ENCODE data around the gene MRPL10.

Gene MRPL10

DNA sequence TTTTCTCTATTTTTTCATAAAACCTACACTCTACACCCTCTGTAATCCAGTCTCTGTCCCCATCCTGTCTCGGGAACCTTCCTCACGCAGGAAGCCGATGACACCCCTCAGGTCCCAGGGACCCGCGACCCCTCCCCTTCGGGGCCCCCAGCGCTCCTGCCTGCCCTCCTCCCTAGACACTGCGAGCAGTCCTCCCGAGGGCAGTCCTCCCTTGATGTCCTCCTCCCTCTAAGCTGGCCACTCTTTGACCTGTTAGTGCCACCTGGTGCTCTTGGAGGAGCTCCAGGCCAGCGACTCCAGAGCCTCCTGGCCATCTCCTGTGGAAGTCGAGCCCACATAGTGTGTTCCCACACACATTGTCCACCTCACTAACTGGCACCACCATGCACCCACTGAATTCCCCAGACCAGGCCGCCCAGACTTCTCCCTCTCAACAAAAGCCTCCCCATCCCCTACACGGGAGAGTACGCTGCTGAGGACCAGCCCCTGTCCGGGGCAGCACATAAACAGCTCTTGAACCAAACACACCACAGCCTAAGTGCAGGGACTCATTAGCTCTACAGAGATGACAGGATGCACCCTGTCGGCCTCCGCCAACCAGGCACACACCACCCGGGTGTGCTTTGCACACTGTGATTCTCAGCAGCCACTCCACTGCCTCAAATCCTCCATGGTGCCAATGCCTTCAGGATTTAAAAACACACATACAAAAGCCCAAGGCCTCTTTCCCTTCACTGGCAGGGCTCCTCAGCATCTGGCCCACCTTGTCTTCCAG lies 19.0 kb downstream of the MRPL10 start:
- no peak for DNase-seq (ENCODE audit: low read depth)

- DNase-seq (ENCODE audit: low read depth): no peak
Measured at GRCh38 chr17:47811709-47812108, 19.6 kb downstream of the MRPL10 start.

GRCh38 chr17:47810901-47811635 lies 20.3 kb downstream of the MRPL10 start:
- DNase-seq (ENCODE audit: low read depth): no peak

GRCh38 chr17:47810200-47810821 lies 21.0 kb downstream of the MRPL10 start:
- no peak for DNase-seq (ENCODE audit: low read depth)

DNA sequence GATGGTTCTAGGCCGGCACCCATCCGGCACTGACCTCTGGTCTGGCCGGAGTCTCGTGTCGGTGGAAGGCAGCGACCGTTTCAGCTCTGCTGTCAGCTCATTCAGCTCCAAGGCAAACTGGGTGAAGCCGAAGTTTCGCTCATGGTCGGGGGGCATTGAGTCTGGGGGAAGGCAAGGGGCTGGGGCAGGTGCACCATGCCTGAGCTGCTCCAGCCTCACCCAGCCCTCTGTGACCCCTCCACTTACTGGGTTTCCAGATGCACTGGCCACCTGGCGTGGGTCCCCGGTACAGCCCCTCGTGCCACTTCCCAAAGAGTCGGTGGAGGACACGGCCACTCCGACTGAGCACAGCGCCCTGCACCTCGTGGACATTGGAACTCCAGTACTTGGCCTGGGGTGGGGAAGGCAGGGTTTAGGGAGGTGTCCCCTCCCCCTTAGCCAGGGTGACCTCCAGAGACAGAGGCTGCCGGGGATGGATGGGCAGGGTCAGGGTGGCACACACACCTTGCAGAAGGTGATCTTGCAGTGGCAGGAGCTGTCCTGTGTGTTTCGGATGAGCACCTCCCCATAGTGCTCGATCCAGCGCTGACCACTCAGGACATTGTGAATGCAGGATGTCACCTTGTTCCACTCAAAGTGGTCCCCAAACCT lies 22.4 kb downstream of the MRPL10 start:
- no peak for DNase-seq (ENCODE audit: low read depth)

GRCh38 chr17:47808036-47808829 lies 23.1 kb downstream of the MRPL10 start:
- DNase-seq (ENCODE audit: low read depth): no peak

DNA sequence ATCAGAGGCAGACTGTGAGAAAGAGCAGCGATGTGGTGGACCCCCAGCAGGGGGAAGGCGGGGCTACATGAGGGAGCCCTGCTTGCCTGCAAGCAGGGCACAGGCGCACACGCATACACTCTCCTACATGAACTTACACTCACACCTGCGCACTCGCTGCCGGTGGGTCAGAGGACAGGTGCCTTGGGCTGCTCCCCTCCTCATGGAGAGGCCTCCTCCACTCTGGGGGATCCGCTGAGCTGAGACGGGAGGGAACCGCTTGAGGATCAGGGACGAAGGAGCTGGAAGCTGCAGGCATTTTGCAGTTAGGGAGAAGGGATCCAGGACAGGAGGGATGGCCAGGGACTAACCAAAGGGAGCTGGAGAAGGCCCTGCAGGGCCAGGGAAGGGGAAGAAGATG lies 23.9 kb downstream of the MRPL10 start:
- no peak for DNase-seq (ENCODE audit: low read depth)

DNA sequence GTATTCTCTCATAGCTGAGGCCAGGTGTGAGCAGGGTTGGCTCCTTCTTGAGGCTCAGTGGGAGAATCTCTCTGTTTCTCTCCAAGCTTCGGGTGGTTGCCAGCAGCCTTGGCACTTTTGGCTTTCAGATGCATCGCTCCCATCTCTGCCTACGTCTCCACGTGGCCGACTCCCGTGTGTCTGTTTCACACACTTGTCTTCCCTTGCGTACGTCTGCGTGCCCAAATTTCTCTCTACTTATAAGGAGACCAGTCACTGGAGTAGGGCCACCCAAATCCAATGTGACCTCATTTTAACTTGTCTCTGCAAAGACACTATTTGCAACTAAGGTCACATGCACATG lies 24.5 kb downstream of the MRPL10 start:
- no peak for DNase-seq (ENCODE audit: low read depth)

DNA sequence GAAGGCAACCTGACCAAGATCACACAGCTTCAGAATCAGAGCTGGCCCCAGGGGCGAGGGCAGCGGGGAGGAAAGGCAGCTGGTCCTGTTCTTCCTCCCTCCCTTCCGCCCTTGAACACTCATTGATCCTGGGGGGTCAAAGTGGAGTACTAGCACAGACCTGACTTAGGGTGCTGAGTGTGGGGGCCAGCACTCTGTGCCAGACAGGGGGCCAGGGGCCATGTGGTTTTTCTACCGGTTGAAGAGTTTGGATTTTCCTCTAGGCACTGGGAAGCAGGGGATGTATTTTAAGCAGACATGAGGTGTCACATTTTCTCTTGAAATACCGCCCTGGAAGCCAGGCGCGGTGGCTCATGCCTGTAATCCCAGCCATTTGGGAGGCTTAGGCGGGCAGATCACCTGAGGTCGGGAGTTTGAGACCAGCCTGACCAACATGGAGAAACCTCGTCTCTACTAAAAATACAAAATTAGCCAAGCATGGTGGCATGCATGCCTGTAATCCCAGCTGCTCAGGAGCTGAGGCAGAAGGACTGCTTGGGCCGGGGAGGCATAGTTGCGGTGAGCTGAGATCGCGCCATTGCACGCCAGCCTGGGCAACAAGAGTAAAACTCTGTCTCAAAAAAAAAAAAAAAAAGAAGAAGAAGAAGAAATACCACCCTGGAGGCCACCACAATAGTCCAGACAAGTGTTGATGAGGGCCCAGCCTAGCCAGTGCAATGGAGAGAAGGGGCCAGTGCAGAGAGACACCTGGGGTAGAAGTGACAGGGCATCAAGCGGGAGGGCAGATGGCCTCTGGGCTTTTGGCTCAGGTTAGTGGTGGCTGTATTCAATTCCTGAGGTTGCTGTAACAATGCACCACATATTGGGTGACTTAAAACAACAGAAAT lies 25.1 kb downstream of the MRPL10 start:
- no peak for DNase-seq (ENCODE audit: low read depth)

DNA sequence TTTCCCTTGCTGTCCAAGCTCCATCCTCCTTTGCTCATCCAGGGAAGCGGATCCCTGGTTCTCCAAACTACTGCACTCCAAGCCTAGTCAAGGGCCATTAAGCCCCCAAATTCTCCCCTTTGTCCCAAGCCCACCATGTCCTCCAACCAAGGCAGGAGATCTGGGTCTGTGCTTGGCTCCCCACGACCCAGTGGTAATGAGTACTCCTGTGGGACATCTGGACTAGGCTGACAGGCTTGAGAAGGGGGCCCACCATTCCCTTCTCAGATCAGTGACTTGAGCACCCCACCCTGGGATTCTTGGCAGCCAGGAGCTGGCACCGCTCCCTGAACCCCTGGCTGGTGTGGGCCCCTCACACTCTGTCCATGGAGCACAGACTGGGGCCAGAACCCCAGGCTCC lies 26.9 kb downstream of the MRPL10 start:
- no peak for DNase-seq (ENCODE audit: low read depth)

- no peak for DNase-seq (ENCODE audit: low read depth)
Measured at GRCh38 chr17:47803751-47804150, 27.6 kb downstream of the MRPL10 start.

- no peak for DNase-seq (ENCODE audit: low read depth)
Measured at GRCh38 chr17:47803201-47803600, 28.1 kb downstream of the MRPL10 start.

DNA sequence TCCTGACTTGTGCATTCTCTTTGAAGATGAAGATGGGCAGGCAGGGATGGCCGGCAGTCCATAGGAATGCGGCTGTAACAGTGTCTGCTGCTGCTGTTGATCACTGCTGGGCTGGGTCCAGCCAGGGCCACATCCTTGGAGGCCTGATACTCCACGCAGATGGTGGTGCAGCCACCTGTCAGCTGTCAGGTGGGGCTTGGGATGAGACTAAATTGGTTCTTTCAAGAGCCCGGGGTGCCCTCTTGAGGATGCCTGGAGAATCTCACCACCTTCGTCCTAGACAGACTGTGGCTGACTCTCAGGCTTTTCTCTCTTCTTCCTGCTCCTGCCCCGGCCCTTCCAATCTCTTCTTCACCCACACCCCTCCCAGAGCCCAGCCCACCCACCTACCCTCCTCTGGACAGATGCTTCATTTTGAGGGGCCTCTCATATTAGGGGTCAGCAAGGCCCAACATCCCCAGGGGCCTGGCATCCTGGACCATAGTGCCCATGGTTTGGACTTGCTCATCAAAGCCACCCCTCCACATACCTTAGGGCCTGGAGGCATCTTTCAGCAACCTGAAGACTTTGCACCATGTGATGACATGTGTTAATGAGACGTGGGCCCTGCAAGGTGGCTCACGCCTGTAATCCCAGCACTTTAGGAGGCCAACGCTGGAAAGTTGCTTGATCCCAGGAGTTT lies 28.9 kb downstream of the MRPL10 start:
- DNase-seq (ENCODE audit: low read depth): peak; percentile 29

GRCh38 chr17:47801906-47802305 lies 29.4 kb downstream of the MRPL10 start:
- DNase-seq (ENCODE audit: low read depth): no peak

DNA sequence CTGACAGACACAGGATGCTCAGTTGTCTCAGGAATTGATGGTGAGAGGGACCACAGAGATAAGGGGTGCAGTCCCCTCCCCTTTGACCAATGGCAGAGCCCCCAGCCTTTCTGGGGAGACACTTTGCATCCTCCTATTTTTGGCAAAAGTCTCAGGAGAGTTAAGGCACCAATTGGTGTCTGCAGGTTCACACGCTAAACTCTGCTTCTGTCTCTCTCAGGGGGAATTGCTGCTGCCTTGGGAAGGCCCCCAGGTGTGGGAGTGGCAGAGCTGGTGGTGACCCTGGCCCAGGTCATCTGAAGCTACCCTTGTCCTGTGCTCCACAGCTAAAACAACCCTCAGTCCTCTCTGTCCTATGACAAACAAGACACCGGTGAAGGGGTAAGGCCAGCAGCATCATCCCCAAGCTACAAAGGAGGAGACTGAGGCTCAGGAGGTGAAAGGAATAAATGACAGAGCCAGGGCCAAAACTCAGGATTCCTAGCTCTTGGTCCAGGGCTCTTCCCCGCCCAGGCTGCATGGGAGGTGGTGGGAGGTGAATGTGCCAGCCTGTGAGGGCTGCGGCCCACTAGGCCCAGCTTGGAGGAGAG lies 30.1 kb downstream of the MRPL10 start:
- no peak for DNase-seq (ENCODE audit: low read depth)

GRCh38 chr17:47800686-47801085 lies 30.7 kb downstream of the MRPL10 start:
- DNase-seq (ENCODE audit: low read depth): no peak

GRCh38 chr17:47797797-47798196 lies 33.5 kb downstream of the MRPL10 start:
- no peak for DNase-seq (ENCODE audit: low read depth)

GRCh38 chr17:47792979-47793378 lies 38.4 kb downstream of the MRPL10 start:
- DNase-seq (ENCODE audit: low read depth): no peak

GRCh38 chr17:47792457-47792856 lies 38.9 kb downstream of the MRPL10 start:
- DNase-seq (ENCODE audit: low read depth): no peak

DNA sequence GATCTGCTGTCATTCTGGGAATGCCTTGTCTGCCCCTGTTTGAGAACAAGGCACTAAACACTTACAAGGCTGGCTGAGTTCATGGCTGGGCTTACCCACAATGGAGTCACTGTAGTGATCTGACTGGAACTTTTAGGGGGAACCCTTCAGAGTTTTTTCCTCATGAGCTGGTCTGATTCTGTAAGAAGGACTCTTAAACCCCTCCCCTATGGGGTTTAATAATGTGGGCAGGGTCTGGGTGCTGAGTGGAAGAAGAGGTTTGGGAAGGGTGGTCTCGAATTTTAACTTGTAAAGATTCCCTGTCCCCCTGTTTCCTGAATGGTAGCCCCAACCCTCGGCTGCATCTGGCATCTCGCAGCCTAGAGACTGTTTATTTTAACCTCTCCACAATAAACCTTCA lies 40.3 kb downstream of the MRPL10 start:
- no peak for DNase-seq (ENCODE audit: low read depth)
